ENCODE measurements around the gene HSDL2. TPM values are rescaled to one million over a fixed set of nuclear protein-coding genes. Genes with fewer than 3 reads are reported as not detected.

The HSDL2 gene
- total RNA-seq, 6 experiments from 2014 or later, result 31.7 to 38.6 (median 33.5) TPM

- H3K4me1 Mint-ChIP-seq (ENCODE audit: low read depth), result peaks cover 84% of the 10 kb centered on the region
- H3K27me3 Mint-ChIP-seq (ENCODE audit: insufficient read depth), result no peaks in the 10 kb centered on the region; the same call in 1 of the 2 replicates
- H3K27ac Mint-ChIP-seq, result peak overlapping the region; percentile 60
Observed at GRCh38 chr9:112489876-112490666, 110.2 kb downstream of the HSDL2 start.

GRCh38 chr9:112493393-112494137, 113.7 kb downstream of the HSDL2 start:
- H3K27me3 Mint-ChIP-seq (ENCODE audit: insufficient read depth), result no peaks in the 10 kb centered on the region
- peaks cover 80% of the 10 kb centered on the region for H3K4me1 Mint-ChIP-seq (ENCODE audit: low read depth)
- TF ChIP-seq CTCF (IDR thresholded peaks at IDR 0.05), result no peak
- no peak overlapping the region; the same call in 1 of the 2 replicates for H3K4me3 Mint-ChIP-seq
- DNase-seq, result no peak
- peak overlapping the region; percentile 1; the same call in 1 of the 2 replicates for H3K27ac Mint-ChIP-seq
- peaks cover 38% of the 10 kb centered on the region for H3K36me3 Mint-ChIP-seq (ENCODE audit: low read depth)
- peaks cover 28% of the 10 kb centered on the region for H3K9me3 Mint-ChIP-seq

More at GRCh38 chr9:112489876-112490666, 110.2 kb downstream of the HSDL2 start:
- TF ChIP-seq CTCF (IDR thresholded peaks at IDR 0.05), result no peak
- Mint-ChIP-seq H3K36me3 (ENCODE audit: low read depth) (peaks cover 28% of the 10 kb centered on the region), H3K9me3 (peaks cover 21% of the 10 kb centered on the region), H3K4me3 (no peak overlapping the region)
- DNase-seq, result no peak

GRCh38 chr9:112494153-112494552, 114.2 kb downstream of the HSDL2 start:
- H3K27me3 Mint-ChIP-seq (ENCODE audit: insufficient read depth), result no peaks in the 10 kb centered on the region
- peaks cover 43% of the 10 kb centered on the region for H3K36me3 Mint-ChIP-seq (ENCODE audit: low read depth)
- no peak for TF ChIP-seq CTCF (IDR thresholded peaks at IDR 0.05)
- no peak overlapping the region for H3K4me3 Mint-ChIP-seq
- H3K9me3 Mint-ChIP-seq, result peaks cover 28% of the 10 kb centered on the region
- DNase-seq, result no peak
- no peak overlapping the region for H3K27ac Mint-ChIP-seq
- peaks cover 74% of the 10 kb centered on the region for H3K4me1 Mint-ChIP-seq (ENCODE audit: low read depth)

GRCh38 chr9:112495614-112496013, 115.7 kb downstream of the HSDL2 start:
- Mint-ChIP-seq H3K36me3 (ENCODE audit: low read depth) (peaks cover 43% of the 10 kb centered on the region), H3K27ac (no peak overlapping the region), H3K4me3 (no peak overlapping the region), H3K4me1 (ENCODE audit: low read depth) (peaks cover 59% of the 10 kb centered on the region), H3K9me3 (peaks cover 28% of the 10 kb centered on the region), H3K27me3 (ENCODE audit: insufficient read depth) (no peaks in the 10 kb centered on the region)
- DNase-seq, result no peak
- TF ChIP-seq CTCF (IDR thresholded peaks at IDR 0.05), result no peak

GRCh38 chr9:112496074-112496722, 116.3 kb downstream of the HSDL2 start:
- Mint-ChIP-seq H3K36me3 (ENCODE audit: low read depth) (peaks cover 44% of the 10 kb centered on the region), H3K27me3 (ENCODE audit: insufficient read depth) (no peaks in the 10 kb centered on the region), H3K9me3 (peaks cover 28% of the 10 kb centered on the region), H3K27ac (no peak overlapping the region), H3K4me3 (no peak overlapping the region), H3K4me1 (ENCODE audit: low read depth) (peaks cover 54% of the 10 kb centered on the region)
- DNase-seq, result no peak
- no peak for TF ChIP-seq CTCF (IDR thresholded peaks at IDR 0.05)

Measured in HFFc6 (cell line).